H1 (cell line): ENCODE results near the gene TNNC1. TPM values are rescaled to one million over a fixed set of nuclear protein-coding genes. Genes with fewer than 3 reads are reported as not detected.

Experiments used
- CTCF ChIA-PET: fragments of 300-600 bp; sonication (Branson Sonifier 250); formaldehyde crosslinking; loops from one replicate; lab custom pipeline; 2021; ENCODE audit not compliant: partially characterized antibody; lab: Charles Lee
- POLR2A ChIA-PET: fragments of 300-600 bp; sonication (Branson Sonifier 250); formaldehyde crosslinking; loops from one replicate; lab custom pipeline; 2021; ENCODE audit warnings: inconsistent platforms; ENCODE audit not compliant: partially characterized antibody; lab: Charles Lee
- DNase-seq, 2 experiments: peaks; one replicate each; pipeline versions ENCODE4 v3.0.0 to v3.0.0-alpha.2; 2010 to 2022; ENCODE audit warnings: low spot score in 2 of 2, low read depth in 1 of 2, mixed read lengths in 1 of 2
- FAIRE-seq: peaks from 2 replicates; lab custom pipeline; 2011; peaks lifted over from hg19 to GRCh38; lab: Jason Lieb, UNC
- H2AFZ ChIP-seq: 2 replicates; pipeline ENCODE4 v1.8.1; 2012; ENCODE audit warnings: low read length, inconsistent platforms
- H2AK5ac ChIP-seq: 2 replicates; pipeline ENCODE4 v1.6.1; 2013; ENCODE audit warnings: low read depth, low read length
- H2BK120ac ChIP-seq: replicated peaks from 2 replicates; pipeline ENCODE3; 2013; ENCODE audit warnings: low read depth, low read length, inconsistent platforms
- H2BK12ac ChIP-seq: 2 replicates; pipeline ENCODE4 v1.6.1; 2013; ENCODE audit warnings: low read depth, low read length
- H2BK15ac ChIP-seq: 2 replicates; pipeline ENCODE4 v1.6.1; 2013; ENCODE audit warnings: low read length
- H2BK20ac ChIP-seq: 2 replicates; pipeline ENCODE4 v1.6.1; 2013; ENCODE audit warnings: low read length
- H2BK5ac ChIP-seq: 2 replicates; pipeline ENCODE4 v1.6.1; 2013; ENCODE audit warnings: low read depth, low read length
- H3K14ac ChIP-seq: 2 replicates; pipeline ENCODE4 v1.6.1; 2013; ENCODE audit warnings: inconsistent platforms; ENCODE audit not compliant: insufficient read length
- H3K18ac ChIP-seq: 2 replicates; pipeline ENCODE4 v1.6.1; 2013; ENCODE audit warnings: low read length; ENCODE audit errors: extremely low read depth
- H3K23ac ChIP-seq: 2 replicates; pipeline ENCODE4 v1.6.1; 2013; ENCODE audit warnings: inconsistent platforms; ENCODE audit not compliant: insufficient read length
- H3K23me2 ChIP-seq: 2 replicates; pipeline ENCODE4 v1.6.1; 2013; ENCODE audit warnings: low read depth, low read length
- H3K27ac ChIP-seq: 2 replicates; pipeline ENCODE4 v1.6.1; 2011; ENCODE audit warnings: low read depth, low read length, inconsistent platforms
- H3K27me3 ChIP-seq, 4 experiments: replicated peaks in 1 of 4; 1 replicate in 1 of 4; 2 replicates in 3 of 4; pipeline versions ENCODE4 v1.6.1 to v1.8.1; 2011 to 2013; ENCODE audit warnings: low read length in 3 of 4, mild to moderate bottlenecking in 3 of 4, inconsistent platforms in 2 of 4, mixed read lengths in 2 of 4, moderate library complexity in 1 of 4; ENCODE audit not compliant: control insufficient read depth in 3 of 4, insufficient read depth in 3 of 4; ENCODE audit errors: extremely low read depth in 1 of 4
- H3K36me3 ChIP-seq, 4 experiments: 2 replicates each; pipeline versions ENCODE4 v1.6.1 to v1.8.1; 2011 to 2013; ENCODE audit warnings: mild to moderate bottlenecking in 4 of 4, low read length in 3 of 4, moderate library complexity in 2 of 4, control low read depth in 1 of 4, inconsistent platforms in 1 of 4; ENCODE audit not compliant: insufficient read depth in 4 of 4, control insufficient read depth in 2 of 4
- H3K4ac ChIP-seq: replicated peaks from 2 replicates; pipeline ENCODE3; 2013; ENCODE audit warnings: low read length, low read depth, mixed read lengths, inconsistent platforms; ENCODE audit not compliant: insufficient read length
- H3K4me1 ChIP-seq, 4 experiments: replicated peaks in 1 of 4; 1 replicate in 1 of 4; 2 replicates in 3 of 4; pipeline versions ENCODE4 v1.6.1 to v1.8.1; 2011 to 2013; ENCODE audit warnings: low read length in 3 of 4, inconsistent platforms in 2 of 4, mixed read lengths in 1 of 4; ENCODE audit not compliant: insufficient read depth in 4 of 4, control insufficient read depth in 3 of 4
- H3K4me2 ChIP-seq, 2 experiments: 2 replicates each; pipeline versions ENCODE4 v1.6.1 to v1.8.1; 2011 to 2013; ENCODE audit warnings: low read depth in 2 of 2, low read length in 2 of 2, control low read depth in 1 of 2, inconsistent platforms in 1 of 2, mild to moderate bottlenecking in 1 of 2; ENCODE audit not compliant: insufficient read depth in 1 of 2
- H3K4me3 ChIP-seq, 4 experiments: fragments of 200-600, 300-600 bp in 1 of 4; sonication (generic), shearing (Covaris generic), sonication (Bioruptor Twin) in 1 of 4; 2 replicates each; pipeline versions ENCODE4 v1.5.1 to v1.8.1; 2011 to 2016; ENCODE audit warnings: low read length in 4 of 4, low read depth in 3 of 4, control low read depth in 2 of 4, inconsistent platforms in 2 of 4, mild to moderate bottlenecking in 2 of 4, mixed read lengths in 1 of 4, moderate library complexity in 1 of 4; ENCODE audit not compliant: insufficient read depth in 2 of 4; ENCODE audit errors: extremely low read depth in 1 of 4
- H3K56ac ChIP-seq: replicated peaks from 2 replicates; pipeline ENCODE3; 2013; ENCODE audit warnings: low read depth, mild to moderate bottlenecking, mixed read lengths, low read length, inconsistent platforms; ENCODE audit not compliant: insufficient read length
- H3K79me1 ChIP-seq: 2 replicates; pipeline ENCODE4 v1.6.1; 2013; ENCODE audit warnings: low read depth, low read length, control low read depth
- H3K79me2 ChIP-seq, 2 experiments: 2 replicates each; pipeline versions ENCODE4 v1.6.1 to v1.8.1; 2012 to 2013; ENCODE audit warnings: low read length in 2 of 2, mild to moderate bottlenecking in 2 of 2, inconsistent platforms in 1 of 2; ENCODE audit not compliant: insufficient read depth in 2 of 2, control insufficient read depth in 1 of 2
- H3K9ac ChIP-seq, 4 experiments: replicated peaks in 1 of 4; 1 replicate in 1 of 4; 2 replicates in 3 of 4; pipeline versions ENCODE4 v1.6.1 to v1.8.1; 2011 to 2013; ENCODE audit warnings: low read depth in 3 of 4, low read length in 3 of 4, control low read depth in 2 of 4, mild to moderate bottlenecking in 2 of 4, moderate library complexity in 2 of 4, inconsistent platforms in 1 of 4; ENCODE audit errors: extremely low read depth in 1 of 4
- H3K9me3 ChIP-seq, 2 experiments: 2 replicates each; pipeline versions ENCODE4 v1.6.1 to v1.8.1; 2012 to 2013; ENCODE audit warnings: mild to moderate bottlenecking in 2 of 2, moderate library complexity in 2 of 2, control low read depth in 1 of 2, inconsistent platforms in 1 of 2, low read depth in 1 of 2, low read length in 1 of 2, mixed read lengths in 1 of 2; ENCODE audit not compliant: insufficient read depth in 2 of 2
- H4K20me1 ChIP-seq, 2 experiments: replicated peaks in 1 of 2; 2 replicates each; pipeline versions ENCODE3 to v1.8.1; 2011 to 2013; ENCODE audit warnings: inconsistent platforms in 2 of 2, low read length in 2 of 2, mild to moderate bottlenecking in 1 of 2; ENCODE audit not compliant: insufficient read depth in 2 of 2, control insufficient read depth in 1 of 2
- H4K5ac ChIP-seq: 2 replicates; pipeline ENCODE4 v1.6.1; 2013; ENCODE audit warnings: low read length, low read depth, mixed read lengths, inconsistent platforms; ENCODE audit not compliant: insufficient read length
- H4K8ac ChIP-seq: 2 replicates; pipeline ENCODE4 v1.8.0; 2013; ENCODE audit warnings: mild to moderate bottlenecking, moderate library complexity, low read length, inconsistent platforms; ENCODE audit not compliant: insufficient read depth; ENCODE audit errors: extremely low read depth
- H4K91ac ChIP-seq: replicated peaks from 2 replicates; pipeline ENCODE3; 2013; ENCODE audit warnings: low read length, mixed read lengths, inconsistent platforms; ENCODE audit not compliant: insufficient read length
- CTCF ChIP-seq, 3 experiments: IDR thresholded peaks; 1 replicate in 2 of 3; 2 replicates in 1 of 3; pipeline versions ENCODE4 v1.5.1 to v1.6.1; 2011; ENCODE audit warnings: low read length in 3 of 3, mild to moderate bottlenecking in 3 of 3, inconsistent platforms in 2 of 3, low read depth in 1 of 3, moderate library complexity in 1 of 3; ENCODE audit not compliant: insufficient read depth in 1 of 3; ENCODE audit errors: control extremely low read depth in 1 of 3
- FOSL1 ChIP-seq: IDR thresholded peaks from 2 replicates; pipeline ENCODE4 v1.6.1; 2011; ENCODE audit warnings: mild to moderate bottlenecking, low read depth, low read length, moderate library complexity; ENCODE audit not compliant: insufficient read depth
- RAD21 ChIP-seq, 2 experiments: IDR thresholded peaks in 1 of 2; conservative IDR thresholded peaks in 1 of 2; 2 replicates each; pipeline ENCODE4 v1.6.1; 2011; ENCODE audit warnings: low read depth in 2 of 2, low read length in 2 of 2, improper control_type of control experiment in 1 of 2, inconsistent platforms in 1 of 2, mild to moderate bottlenecking in 1 of 2, moderate library complexity in 1 of 2
- WGBS, 2 experiments: shearing (Covaris generic) in 1 of 2; methylation state at CpG; one replicate each; pipeline versions ENCODE4 v1.1.6 to v1.1.7; 2013 to 2015; ENCODE audit warnings: low lambda C conversion rate in 2 of 2, mixed read lengths in 2 of 2, inconsistent platforms in 1 of 2, low coverage in 1 of 2, missing lambda C conversion rate in 1 of 2; ENCODE audit not compliant: insufficient replicate concordance in 2 of 2, insufficient coverage in 1 of 2, insufficient read length in 1 of 2; ENCODE audit errors: extremely low coverage in 1 of 2, missing lambda C conversion rate in 1 of 2; 5-methylcytosine and 5-hydroxymethylcytosine counted together
- polyA plus RNA-seq, 7 experiments: library from polyadenylated mRNA; depleted of rRNA in 3 of 7; stranded (reverse) in 5 of 7; unstranded in 2 of 7; fragments of >200 nt in 5 of 7; fragments of 200-250 nt in 2 of 7; gene quantifications; 1 replicate in 5 of 7; 2 replicates in 1 of 7; 4 replicates in 1 of 7; pipeline versions ENCODE4 v1.2.1 to v1.2.3, GENCODE V29; 2011 to 2013; ENCODE audit warnings: missing spikeins in 2 of 7, mixed read lengths in 2 of 7
- total RNA-seq: library from RNA; stranded (reverse); fragmentation: NEBNext Ultra II Directional; extraction: Animal tissue kit (Norgen Biotek cat#: 25700); gene quantifications from 2 replicates; pipeline ENCODE4 v1.2.1, GENCODE V29; 2021

TNNC1 gene
- total and polyA plus RNA-seq, 2 of the 8 experiments (the other 6 are each of a cell fraction or from before 2014, with no cell fraction given) = 5.8 to 16.4 TPM

GRCh38 chr3:52428151-52429005 lies 25.5 kb downstream of the TNNC1 start:
- no peak overlapping the region for H3K18ac ChIP-seq

More at GRCh38 chr3:52428151-52429005, 25.5 kb downstream of the TNNC1 start:
- Histone ChIP-seq H3K36me3 (no peaks in the 10 kb centered on the region), H3K4me2 (no peak overlapping the region), H3K56ac (no peak overlapping the region), H3K4me1 (peaks cover 0 to under 1% (median 0%) of the 10 kb centered on the region in 4 experiments; a peak in 1 of 7 replicates), H3K27ac (no peak overlapping the region), H4K91ac (no peak overlapping the region), H3K27me3 (no peaks in the 10 kb centered on the region), H3K23me2 (no peaks in the 10 kb centered on the region), H3K9ac (no peak overlapping the region), H3K9me3 (no peaks in the 10 kb centered on the region), H2BK120ac (no peak overlapping the region), H3K4me3 (no peak overlapping the region), H2AK5ac (no peak overlapping the region), H4K5ac (no peak overlapping the region), H3K79me2 (no peaks in the 10 kb centered on the region), H2AFZ (no peak overlapping the region), H4K8ac (no peak overlapping the region), H2BK20ac (no peak overlapping the region), H3K14ac (no peak overlapping the region), H2BK15ac (no peak overlapping the region), H3K79me1 (no peaks in the 10 kb centered on the region), H2BK5ac (no peak overlapping the region), H3K4ac (no peak overlapping the region), H4K20me1 (no peaks in the 10 kb centered on the region), H3K23ac (no peak overlapping the region), H2BK12ac (no peak overlapping the region)
- no peak for DNase-seq
- TF ChIP-seq RAD21 (IDR thresholded peaks at IDR 0.05 in 1 of 2, conservative IDR thresholded peaks at IDR 0.05 in 1 of 2; ENCODE audit: low read depth in 2 of 2, low read length in 2 of 2) (peak; percentile 80 to 86), CTCF (IDR thresholded peaks at IDR 0.05; ENCODE audit: control extremely low read depth in 1 of 3, insufficient read depth in 1 of 3, low read depth in 1 of 3, low read length in 3 of 3) (peak in 2 of 3 experiments; percentile 79 to 81; a peak in 3 of 4 replicates), FOSL1 (no peak)
- FAIRE-seq = peak; percentile 95
- POLR2A ChIA-PET = interaction anchor here (0.8 to 10.5 kb wide), 2 partner anchors 18 to 29 kb away, joined by 4 to 112 read pairs; partner anchors contain the start of gene SEMA3G
- 39% methylated on average over 7 of the region's 7 CpGs; no CpG with 5 or more reads in 1 of the 2 experiments for WGBS, 2 experiments
- CTCF ChIA-PET = interaction anchor here (0.9 to 4.4 kb wide), 25 partner anchors 10 to 415 kb away, joined by 3 to 23 read pairs (median 4); no protein-coding TSS in a partner anchor
